ENCODE measurements around the gene EMILIN3.

DNA sequence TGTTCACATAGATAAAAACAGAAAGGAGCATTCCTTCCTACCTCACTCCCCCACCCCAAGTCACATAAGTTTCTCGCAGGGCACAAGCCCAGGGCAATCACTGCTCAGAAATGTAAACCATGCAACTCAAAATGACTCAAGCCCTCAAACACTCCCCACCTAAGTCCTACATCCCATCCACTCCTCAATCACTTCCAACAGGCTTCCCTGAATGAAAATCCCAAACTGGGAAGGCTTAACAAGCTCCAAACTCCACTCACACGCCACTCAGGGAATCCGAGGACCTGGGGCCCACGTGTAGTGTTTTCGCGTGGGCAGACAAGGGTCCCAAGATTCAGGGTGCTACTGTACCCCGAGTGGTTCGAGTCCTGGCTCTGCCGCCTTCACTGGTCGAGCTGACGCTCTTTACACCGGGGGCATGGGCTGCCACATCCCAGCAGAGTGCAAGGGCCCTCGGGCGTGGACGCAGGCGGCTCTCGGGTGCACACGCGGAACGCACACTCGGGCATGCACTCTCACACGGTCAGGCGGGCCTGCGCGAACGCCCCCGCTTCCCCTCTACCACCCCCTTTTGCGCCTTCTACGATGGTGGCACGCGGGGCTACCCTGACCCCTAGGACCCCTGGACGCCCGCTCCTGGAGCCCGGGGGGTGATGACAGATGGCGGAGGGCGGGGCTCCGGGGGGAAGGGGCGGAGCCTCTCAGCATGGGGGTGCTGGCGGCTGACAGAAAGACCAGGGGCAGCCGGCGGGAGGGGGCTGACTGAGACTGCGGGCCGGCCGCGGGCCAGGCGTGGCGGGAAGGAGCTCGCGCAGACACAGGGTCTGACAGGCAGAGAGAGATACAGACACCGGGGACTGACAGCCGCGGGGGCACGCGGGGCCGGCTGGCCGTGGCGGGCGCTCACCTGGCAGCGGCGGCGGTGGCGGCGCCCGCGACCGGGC is 49.7 kb downstream of the EMILIN3 start:
- TF ChIP-seq, protein P1, sequence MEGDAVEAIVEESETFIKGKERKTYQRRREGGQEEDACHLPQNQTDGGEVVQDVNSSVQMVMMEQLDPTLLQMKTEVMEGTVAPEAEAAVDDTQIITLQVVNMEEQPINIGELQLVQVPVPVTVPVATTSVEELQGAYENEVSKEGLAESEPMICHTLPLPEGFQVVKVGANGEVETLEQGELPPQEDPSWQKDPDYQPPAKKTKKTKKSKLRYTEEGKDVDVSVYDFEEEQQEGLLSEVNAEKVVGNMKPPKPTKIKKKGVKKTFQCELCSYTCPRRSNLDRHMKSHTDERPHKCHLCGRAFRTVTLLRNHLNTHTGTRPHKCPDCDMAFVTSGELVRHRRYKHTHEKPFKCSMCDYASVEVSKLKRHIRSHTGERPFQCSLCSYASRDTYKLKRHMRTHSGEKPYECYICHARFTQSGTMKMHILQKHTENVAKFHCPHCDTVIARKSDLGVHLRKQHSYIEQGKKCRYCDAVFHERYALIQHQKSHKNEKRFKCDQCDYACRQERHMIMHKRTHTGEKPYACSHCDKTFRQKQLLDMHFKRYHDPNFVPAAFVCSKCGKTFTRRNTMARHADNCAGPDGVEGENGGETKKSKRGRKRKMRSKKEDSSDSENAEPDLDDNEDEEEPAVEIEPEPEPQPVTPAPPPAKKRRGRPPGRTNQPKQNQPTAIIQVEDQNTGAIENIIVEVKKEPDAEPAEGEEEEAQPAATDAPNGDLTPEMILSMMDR (IDR thresholded peaks at IDR 0.05; ENCODE audit: poor library complexity) = no peak
- no peak for TF ChIP-seq EZH2phosphoT487 (IDR thresholded peaks at IDR 0.05; ENCODE audit: low read depth, severe bottlenecking, unreplicated experiment)
